ENCODE results near the gene TYRO3.
"Not testable (repeated sequence)": the region's sequence is repeated elsewhere in the genome, so short reads cannot be mapped to it uniquely, and the experiment has no call there.

The TYRO3 gene

GRCh38 chr15:41574158-41574557 lies 15.1 kb downstream of the TYRO3 start:
- no peaks in the 10 kb centered on the region for H3K27me3 ChIP-seq (ENCODE audit: control insufficient read depth, insufficient read depth, low read length)
- H3K4me1 ChIP-seq (ENCODE audit: control insufficient read depth, insufficient read depth, low read length) = no peaks in the 10 kb centered on the region
- no peak overlapping the region for H3K4me3 ChIP-seq (ENCODE audit: low read depth, low read length)
- no peak overlapping the region for H3K27ac ChIP-seq (ENCODE audit: low read depth, low read length)
- H3K9ac ChIP-seq (ENCODE audit: low read depth, low read length) = no peak overlapping the region
- H3K36me3 ChIP-seq (ENCODE audit: control insufficient read depth, insufficient read depth, low read length) = peaks cover 88% of the 10 kb centered on the region
- H3K9me3 ChIP-seq (ENCODE audit: control insufficient read depth, insufficient read depth, low read length) = no peaks in the 10 kb centered on the region

GRCh38 chr15:41575282-41575681 lies 16.3 kb downstream of the TYRO3 start:
- no peak overlapping the region for H3K4me3 ChIP-seq (ENCODE audit: low read depth, low read length)
- H3K27me3 ChIP-seq (ENCODE audit: control insufficient read depth, insufficient read depth, low read length) = no peaks in the 10 kb centered on the region
- H3K9me3 ChIP-seq (ENCODE audit: control insufficient read depth, insufficient read depth, low read length) = no peaks in the 10 kb centered on the region
- no peaks in the 10 kb centered on the region for H3K4me1 ChIP-seq (ENCODE audit: control insufficient read depth, insufficient read depth, low read length)
- H3K27ac ChIP-seq (ENCODE audit: low read depth, low read length) = no peak overlapping the region
- peaks cover 80% of the 10 kb centered on the region for H3K36me3 ChIP-seq (ENCODE audit: control insufficient read depth, insufficient read depth, low read length)
- H3K9ac ChIP-seq (ENCODE audit: low read depth, low read length) = no peak overlapping the region

- Histone ChIP-seq H3K9me3 (ENCODE audit: control insufficient read depth, insufficient read depth, low read length) (no peaks in the 10 kb centered on the region), H3K4me1 (ENCODE audit: control insufficient read depth, insufficient read depth, low read length) (no peaks in the 10 kb centered on the region), H3K36me3 (ENCODE audit: control insufficient read depth, insufficient read depth, low read length) (peaks cover 52% of the 10 kb centered on the region), H3K27ac (ENCODE audit: low read depth, low read length) (no peak overlapping the region), H3K9ac (ENCODE audit: low read depth, low read length) (no peak overlapping the region), H3K4me3 (ENCODE audit: low read depth, low read length) (no peak overlapping the region), H3K27me3 (ENCODE audit: control insufficient read depth, insufficient read depth, low read length) (no peaks in the 10 kb centered on the region)
Measured at GRCh38 chr15:41577863-41578735, 19.1 kb downstream of the TYRO3 start.

- no peak overlapping the region for H3K9ac ChIP-seq (ENCODE audit: low read depth, low read length)
- no peak overlapping the region for H3K4me3 ChIP-seq (ENCODE audit: low read depth, low read length)
- H3K4me1 ChIP-seq (ENCODE audit: control insufficient read depth, insufficient read depth, low read length) = no peaks in the 10 kb centered on the region
- no peaks in the 10 kb centered on the region for H3K9me3 ChIP-seq (ENCODE audit: control insufficient read depth, insufficient read depth, low read length)
- H3K36me3 ChIP-seq (ENCODE audit: control insufficient read depth, insufficient read depth, low read length) = peaks cover 44% of the 10 kb centered on the region
- no peaks in the 10 kb centered on the region for H3K27me3 ChIP-seq (ENCODE audit: control insufficient read depth, insufficient read depth, low read length)
- H3K27ac ChIP-seq (ENCODE audit: low read depth, low read length) = no peak overlapping the region
Measured at GRCh38 chr15:41578736-41579383, 19.8 kb downstream of the TYRO3 start.

- Histone ChIP-seq H3K9ac (ENCODE audit: low read depth, low read length) (no peak overlapping the region), H3K27ac (ENCODE audit: low read depth, low read length) (peak overlapping the region; percentile 14), H3K9me3 (ENCODE audit: control insufficient read depth, insufficient read depth, low read length) (no peaks in the 10 kb centered on the region), H3K4me1 (ENCODE audit: control insufficient read depth, insufficient read depth, low read length) (peaks cover 7% of the 10 kb centered on the region), H3K36me3 (ENCODE audit: control insufficient read depth, insufficient read depth, low read length) (peaks cover 26% of the 10 kb centered on the region), H3K27me3 (ENCODE audit: control insufficient read depth, insufficient read depth, low read length) (no peaks in the 10 kb centered on the region), H3K4me3 (ENCODE audit: low read depth, low read length) (no peak overlapping the region)
Measured at GRCh38 chr15:41581110-41581509, 22.1 kb downstream of the TYRO3 start.

- Histone ChIP-seq H3K27ac (ENCODE audit: low read depth, low read length) (no peak overlapping the region), H3K27me3 (ENCODE audit: control insufficient read depth, insufficient read depth, low read length) (no peaks in the 10 kb centered on the region), H3K4me3 (ENCODE audit: low read depth, low read length) (no peak overlapping the region), H3K36me3 (ENCODE audit: control insufficient read depth, insufficient read depth, low read length) (peaks cover 3% of the 10 kb centered on the region), H3K9ac (ENCODE audit: low read depth, low read length) (no peak overlapping the region), H3K9me3 (ENCODE audit: control insufficient read depth, insufficient read depth, low read length) (no peaks in the 10 kb centered on the region), H3K4me1 (ENCODE audit: control insufficient read depth, insufficient read depth, low read length) (peaks cover 7% of the 10 kb centered on the region)
Measured at GRCh38 chr15:41583795-41584194, 24.8 kb downstream of the TYRO3 start.

- Histone ChIP-seq H3K4me3 (ENCODE audit: low read depth, low read length) (peak overlapping the region; percentile 59), H3K9ac (ENCODE audit: low read depth, low read length) (peak overlapping the region; percentile 66; the same call in 1 of the 2 replicates)
Measured at GRCh38 chr15:41584636-41585126, 25.7 kb downstream of the TYRO3 start.

GRCh38 chr15:41585127-41586047 lies 26.4 kb downstream of the TYRO3 start:
- peak overlapping the region; percentile 66 for H3K9ac ChIP-seq (ENCODE audit: low read depth, low read length)
- peak overlapping the region; percentile 77 for H3K27ac ChIP-seq (ENCODE audit: low read depth, low read length)
- no peaks in the 10 kb centered on the region for H3K9me3 ChIP-seq (ENCODE audit: control insufficient read depth, insufficient read depth, low read length)
- peaks cover 7% of the 10 kb centered on the region for H3K4me1 ChIP-seq (ENCODE audit: control insufficient read depth, insufficient read depth, low read length)
- H3K4me3 ChIP-seq (ENCODE audit: low read depth, low read length) = peak overlapping the region; percentile 59
- H3K36me3 ChIP-seq (ENCODE audit: control insufficient read depth, insufficient read depth, low read length) = no peaks in the 10 kb centered on the region
- no peaks in the 10 kb centered on the region for H3K27me3 ChIP-seq (ENCODE audit: control insufficient read depth, insufficient read depth, low read length)

More at GRCh38 chr15:41584636-41585126, 25.7 kb downstream of the TYRO3 start:
- no peaks in the 10 kb centered on the region for H3K36me3 ChIP-seq (ENCODE audit: control insufficient read depth, insufficient read depth, low read length)
- no peaks in the 10 kb centered on the region for H3K27me3 ChIP-seq (ENCODE audit: control insufficient read depth, insufficient read depth, low read length)
- peaks cover 7% of the 10 kb centered on the region for H3K4me1 ChIP-seq (ENCODE audit: control insufficient read depth, insufficient read depth, low read length)
- peak overlapping the region; percentile 77 for H3K27ac ChIP-seq (ENCODE audit: low read depth, low read length)
- no peaks in the 10 kb centered on the region for H3K9me3 ChIP-seq (ENCODE audit: control insufficient read depth, insufficient read depth, low read length)

GRCh38 chr15:41586531-41587282 lies 27.7 kb downstream of the TYRO3 start:
- not testable (repeated sequence) for H3K27me3 ChIP-seq (ENCODE audit: control insufficient read depth, insufficient read depth, low read length); H3K4me1 ChIP-seq (ENCODE audit: control insufficient read depth, insufficient read depth, low read length); H3K4me3 ChIP-seq (ENCODE audit: low read depth, low read length); H3K9me3 ChIP-seq (ENCODE audit: control insufficient read depth, insufficient read depth, low read length); H3K27ac ChIP-seq (ENCODE audit: low read depth, low read length); H3K36me3 ChIP-seq (ENCODE audit: control insufficient read depth, insufficient read depth, low read length); H3K9ac ChIP-seq (ENCODE audit: low read depth, low read length)

GRCh38 chr15:41589018-41589417 lies 30.0 kb downstream of the TYRO3 start:
- H3K27me3 ChIP-seq (ENCODE audit: control insufficient read depth, insufficient read depth, low read length); H3K4me3 ChIP-seq (ENCODE audit: low read depth, low read length); H3K27ac ChIP-seq (ENCODE audit: low read depth, low read length); H3K36me3 ChIP-seq (ENCODE audit: control insufficient read depth, insufficient read depth, low read length); H3K4me1 ChIP-seq (ENCODE audit: control insufficient read depth, insufficient read depth, low read length); H3K9ac ChIP-seq (ENCODE audit: low read depth, low read length); H3K9me3 ChIP-seq (ENCODE audit: control insufficient read depth, insufficient read depth, low read length): not testable (repeated sequence)
